Measurements from ENCODE around the gene KLHL13.
"Not testable (repeated sequence)": the region's sequence is repeated elsewhere in the genome, so short reads cannot be mapped to it uniquely, and the experiment has no call there.

The KLHL13 gene, protein sequence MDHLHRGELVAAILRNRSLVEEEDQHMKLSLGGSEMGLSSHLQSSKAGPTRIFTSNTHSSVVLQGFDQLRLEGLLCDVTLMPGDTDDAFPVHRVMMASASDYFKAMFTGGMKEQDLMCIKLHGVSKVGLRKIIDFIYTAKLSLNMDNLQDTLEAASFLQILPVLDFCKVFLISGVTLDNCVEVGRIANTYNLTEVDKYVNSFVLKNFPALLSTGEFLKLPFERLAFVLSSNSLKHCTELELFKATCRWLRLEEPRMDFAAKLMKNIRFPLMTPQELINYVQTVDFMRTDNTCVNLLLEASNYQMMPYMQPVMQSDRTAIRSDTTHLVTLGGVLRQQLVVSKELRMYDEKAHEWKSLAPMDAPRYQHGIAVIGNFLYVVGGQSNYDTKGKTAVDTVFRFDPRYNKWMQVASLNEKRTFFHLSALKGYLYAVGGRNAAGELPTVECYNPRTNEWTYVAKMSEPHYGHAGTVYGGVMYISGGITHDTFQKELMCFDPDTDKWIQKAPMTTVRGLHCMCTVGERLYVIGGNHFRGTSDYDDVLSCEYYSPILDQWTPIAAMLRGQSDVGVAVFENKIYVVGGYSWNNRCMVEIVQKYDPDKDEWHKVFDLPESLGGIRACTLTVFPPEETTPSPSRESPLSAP

DNA sequence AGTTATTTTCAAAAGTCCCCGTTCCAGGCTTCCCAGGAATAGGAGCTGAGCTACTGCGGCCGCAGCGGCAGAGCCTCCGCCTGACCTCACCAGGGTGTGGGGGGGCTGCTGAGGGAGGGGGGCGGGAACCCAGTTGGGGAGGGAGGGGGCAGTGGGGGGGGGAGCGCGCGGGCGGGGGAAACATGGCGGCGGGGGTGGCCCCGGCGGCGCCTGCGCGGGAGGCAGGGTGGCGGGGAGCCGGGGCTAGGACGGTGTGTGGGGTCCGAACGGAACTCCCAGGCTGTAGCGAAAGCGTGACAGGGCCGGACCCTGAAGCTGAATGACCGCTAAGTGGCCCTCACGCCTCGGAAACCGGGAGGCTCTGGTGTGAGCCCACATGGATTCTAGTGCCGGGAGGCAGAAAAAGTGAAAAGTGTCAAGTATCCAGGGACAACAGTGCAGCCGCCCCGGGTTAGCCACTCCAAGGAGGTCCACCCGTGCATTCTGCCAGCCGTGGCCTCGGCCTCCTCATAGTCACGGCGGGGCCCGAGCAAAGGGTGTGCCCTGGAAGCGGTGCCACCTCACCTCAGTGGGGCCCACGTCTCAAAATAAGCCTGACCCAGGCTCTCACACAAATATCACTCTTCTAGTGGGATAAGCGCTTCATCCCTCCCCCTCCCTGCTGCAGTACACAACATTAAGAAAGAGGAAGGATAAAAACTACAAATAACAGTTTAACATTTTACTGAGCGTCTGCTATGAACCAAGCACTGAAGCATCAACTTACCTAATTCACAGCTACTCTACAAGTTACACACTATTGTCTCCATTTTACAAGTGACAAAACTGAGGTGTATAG, at the start of gene KLHL13:
TSS of gene KLHL13 (minus strand) at position 98 of the 838 bp plus-strand sequence. CDS start 88,337 bp downstream, outside the sequence.
- DNase-seq = peak in 7 of 10 donors; percentile 4 to 81 (median 22)
- intact Hi-C loops (cut with DNase I) = no loop called here

DNA sequence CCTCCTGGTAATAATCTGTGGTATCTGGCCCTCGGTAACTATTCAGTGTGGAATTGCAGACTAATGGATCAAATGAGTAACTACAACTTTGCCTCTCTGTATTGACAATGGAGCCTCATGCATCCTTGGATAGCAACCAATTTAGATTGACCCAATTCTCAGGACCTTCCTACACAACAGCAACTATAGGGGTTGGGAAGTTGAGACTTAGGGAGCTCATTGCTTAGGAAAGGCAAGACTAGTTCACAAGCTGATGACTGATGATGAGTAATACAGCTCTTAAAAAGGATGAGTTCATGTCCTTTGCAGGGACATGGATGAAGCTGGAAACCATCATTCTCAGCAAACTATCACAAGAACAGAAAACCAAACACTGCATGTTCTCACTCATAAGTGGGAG, 47.5 kb upstream of the KLHL13 start:
- intact Hi-C loops (cut with DNase I) = no loop called here
- no peak for DNase-seq

DNA sequence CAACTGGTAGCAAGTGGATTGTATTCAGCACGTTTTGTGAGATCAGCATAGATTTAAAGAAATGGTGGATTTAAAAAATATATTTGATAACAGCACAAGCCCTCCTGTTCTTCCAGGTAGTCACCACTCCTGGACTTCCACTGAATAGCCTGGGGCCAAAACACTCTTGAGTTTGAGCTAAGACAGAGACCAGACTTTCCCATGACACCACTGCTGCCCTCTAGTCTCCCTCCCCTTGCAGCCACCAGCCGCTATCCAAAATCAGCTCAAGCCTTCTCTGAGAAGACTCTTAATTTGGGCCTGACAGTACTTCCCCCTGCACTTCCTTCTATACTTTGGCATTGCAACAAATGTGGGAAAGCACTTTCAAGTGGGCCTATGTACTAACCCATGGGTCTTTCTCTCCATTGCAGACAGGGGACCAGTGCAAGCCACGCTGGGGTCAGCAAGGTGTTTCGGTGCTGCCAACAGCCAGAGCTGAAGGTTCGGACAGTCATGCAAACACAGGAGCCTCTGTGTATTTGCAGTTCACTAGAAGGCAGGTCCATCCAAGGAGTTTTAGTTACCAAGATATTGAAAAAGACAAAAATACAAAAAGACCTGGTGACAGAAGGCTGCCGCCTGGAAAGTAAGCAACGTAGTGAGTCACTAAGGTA, 40.5 kb upstream of the KLHL13 start:
- no peak for DNase-seq
- intact Hi-C loops (cut with DNase I) = no loop called here

DNA sequence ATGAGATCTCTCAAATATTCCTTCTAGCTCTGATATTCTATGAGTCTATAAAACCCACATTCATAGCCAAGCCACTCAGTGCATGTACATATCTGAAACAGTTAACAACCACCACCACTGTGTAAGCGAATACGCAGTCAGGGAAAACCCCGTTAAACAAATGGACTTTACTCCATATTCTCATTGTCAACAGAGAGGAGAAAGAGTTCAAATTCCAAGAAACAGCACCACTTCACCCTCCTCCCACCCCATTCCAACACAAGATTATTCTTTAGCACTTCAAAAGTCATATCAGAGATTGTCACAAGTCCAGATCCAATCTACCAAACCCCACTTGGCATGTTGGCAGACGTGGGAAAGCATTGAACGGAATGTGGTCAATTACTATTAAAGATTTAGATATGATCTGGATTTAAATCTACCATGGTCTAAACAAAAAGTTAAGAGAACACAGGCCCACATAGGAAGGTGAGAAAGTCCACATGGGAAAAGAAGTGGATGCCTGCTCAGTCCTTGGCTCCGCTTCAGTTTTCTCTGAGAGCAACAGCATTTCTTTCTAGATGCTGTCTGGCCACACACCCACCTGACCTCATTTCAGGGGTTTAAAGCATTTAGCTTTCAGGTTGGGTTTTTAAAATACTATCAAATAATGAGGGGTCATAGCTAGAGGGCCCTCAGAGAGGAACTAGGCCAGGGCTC, 39.8 kb upstream of the KLHL13 start:
- intact Hi-C loops (cut with DNase I) = no loop called here
- DNase-seq = no peak

DNA sequence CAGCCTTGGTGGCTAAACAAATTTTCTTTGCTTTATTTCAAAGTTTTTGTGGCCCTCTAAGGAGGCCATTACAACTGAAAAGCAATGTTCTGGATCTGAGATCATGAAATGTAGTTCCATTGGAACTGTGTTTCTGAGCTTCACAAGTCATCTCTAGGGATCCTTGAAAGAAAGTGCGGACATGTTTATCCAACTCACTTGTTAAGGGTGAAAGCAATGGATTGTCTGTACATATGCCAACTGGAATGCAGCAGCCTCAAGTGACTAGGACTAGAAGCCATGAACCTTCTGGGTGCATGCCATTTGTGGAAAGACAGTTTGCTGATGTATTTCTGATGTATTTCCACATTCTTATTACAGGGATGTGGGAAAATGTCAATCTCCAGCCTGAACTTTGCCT, 36.7 kb upstream of the KLHL13 start:
- no peak for DNase-seq
- intact Hi-C loops (cut with DNase I) = no loop called here

DNA sequence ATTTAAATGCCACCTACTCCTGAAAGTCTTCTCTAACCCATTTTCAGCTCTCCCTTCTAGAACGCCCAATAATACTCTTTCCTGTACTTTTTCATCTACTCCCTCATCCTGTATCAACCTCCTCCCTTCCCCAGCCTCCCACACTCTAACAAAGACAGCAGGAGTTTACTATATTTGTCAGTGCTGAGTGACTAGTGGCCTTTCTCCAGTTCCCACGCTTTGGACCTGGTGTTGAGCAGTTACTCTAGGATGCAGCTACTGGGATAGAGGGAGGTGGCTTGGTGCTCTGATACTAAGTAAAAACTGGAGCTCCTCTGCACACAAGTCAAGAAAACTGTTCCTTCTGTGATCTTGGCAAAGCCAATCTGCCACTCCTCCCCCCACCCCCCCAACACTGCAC, 36.1 kb upstream of the KLHL13 start:
- intact Hi-C loops (cut with DNase I) = no loop called here
- DNase-seq = peak in 1 of 10 donors; percentile 2

DNA sequence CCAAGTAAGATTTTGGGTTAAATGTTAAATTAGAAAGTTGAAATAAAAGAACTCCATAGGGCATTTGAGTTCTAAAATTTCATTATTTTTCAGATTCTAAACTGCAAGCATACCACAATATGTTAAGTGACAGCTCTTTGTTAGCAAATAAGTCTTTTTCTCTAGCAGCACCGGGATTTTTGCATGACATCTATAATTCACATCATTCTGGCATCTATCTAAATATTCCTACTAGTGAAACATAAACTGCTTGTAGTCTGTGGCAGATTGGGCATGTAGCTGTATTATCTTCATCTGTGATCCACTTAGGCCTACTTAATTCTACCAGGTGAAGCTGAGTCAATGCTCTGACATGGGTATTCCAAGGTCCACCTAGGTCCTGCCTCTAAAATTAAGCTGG, 32.1 kb upstream of the KLHL13 start:
- DNase-seq = no peak
- intact Hi-C loops (cut with DNase I) = no loop called here

DNA sequence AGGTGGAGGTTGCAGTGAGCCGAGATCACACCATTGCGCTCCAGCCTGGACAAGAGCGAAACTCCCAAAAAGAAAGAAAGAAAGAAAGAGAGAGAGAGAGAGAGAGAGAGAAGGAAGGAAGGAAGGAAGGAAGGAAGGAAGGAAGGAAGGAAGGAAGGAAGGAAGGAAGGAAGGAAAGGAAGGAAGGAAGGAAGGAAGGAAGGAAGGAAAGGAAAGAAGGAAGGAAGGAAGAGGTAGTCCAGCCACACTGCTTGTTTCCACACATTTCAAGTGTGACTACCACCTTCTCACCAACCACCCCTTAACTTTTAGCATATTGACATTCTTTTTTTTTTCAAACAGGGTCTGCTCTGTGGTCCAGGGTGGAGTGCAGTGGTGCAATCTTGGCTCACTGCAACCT, 31.2 kb upstream of the KLHL13 start:
- DNase-seq; intact Hi-C loops (cut with DNase I): not testable (repeated sequence)

DNA sequence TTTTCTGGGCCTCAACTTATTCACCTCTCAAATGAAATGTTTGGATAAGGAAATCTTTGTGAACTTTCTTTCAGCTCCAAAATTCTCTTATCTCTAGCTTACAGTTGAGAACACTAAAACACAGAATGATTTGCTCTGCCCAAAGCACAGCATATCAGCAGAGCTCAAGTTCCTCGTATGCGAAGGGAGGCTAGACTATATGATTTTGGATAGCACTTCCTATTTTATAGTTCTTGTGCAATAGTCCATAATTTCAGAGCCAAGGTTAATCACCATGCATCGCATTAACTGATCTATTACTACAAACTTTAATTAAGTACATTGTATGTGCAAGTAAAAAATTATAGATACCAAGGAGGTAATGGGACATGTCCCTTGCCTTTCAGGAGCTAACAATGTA, 27.0 kb upstream of the KLHL13 start:
- intact Hi-C loops (cut with DNase I) = no loop called here
- no peak for DNase-seq

DNA sequence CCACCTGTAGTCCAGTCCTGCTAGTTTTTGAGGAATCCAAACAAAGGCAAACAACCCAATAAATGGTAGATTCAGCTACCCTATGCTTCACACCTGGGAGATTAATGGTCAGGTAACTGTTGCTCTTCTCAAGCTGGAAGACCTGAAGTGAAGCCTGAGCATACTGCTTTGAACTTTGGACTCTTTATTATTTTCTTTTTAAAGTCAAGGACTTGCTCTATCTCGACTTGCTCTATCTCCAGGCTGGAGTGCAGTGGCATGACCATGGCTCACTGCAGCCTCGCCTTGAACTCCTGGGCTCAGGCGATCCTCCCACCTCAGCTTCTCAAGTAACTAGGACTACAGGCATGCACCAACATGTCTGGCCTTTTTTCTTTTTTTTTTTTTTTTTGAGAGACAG, 14.7 kb upstream of the KLHL13 start:
- intact Hi-C loops (cut with DNase I) = no loop called here
- DNase-seq = no peak

DNA sequence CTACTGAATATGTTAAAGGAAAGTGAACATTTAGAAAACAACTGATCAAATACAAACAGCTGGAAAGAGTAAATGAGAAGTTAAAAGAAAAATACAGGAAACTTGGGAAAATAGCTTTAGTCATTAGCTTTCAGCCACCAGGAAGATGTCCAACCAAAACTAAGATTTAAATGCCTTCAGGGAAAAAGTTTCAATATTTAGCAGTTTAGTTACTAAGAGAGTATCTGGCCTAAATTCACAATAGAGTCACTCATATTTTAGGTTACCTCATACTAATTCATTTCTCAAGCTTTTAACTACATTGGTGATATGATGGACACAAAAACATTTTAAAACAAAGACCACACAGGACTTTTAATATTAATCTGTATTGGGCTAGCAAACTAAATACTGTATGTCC, 13.1 kb upstream of the KLHL13 start:
- intact Hi-C loops (cut with DNase I) = no loop called here
- no peak for DNase-seq

DNA sequence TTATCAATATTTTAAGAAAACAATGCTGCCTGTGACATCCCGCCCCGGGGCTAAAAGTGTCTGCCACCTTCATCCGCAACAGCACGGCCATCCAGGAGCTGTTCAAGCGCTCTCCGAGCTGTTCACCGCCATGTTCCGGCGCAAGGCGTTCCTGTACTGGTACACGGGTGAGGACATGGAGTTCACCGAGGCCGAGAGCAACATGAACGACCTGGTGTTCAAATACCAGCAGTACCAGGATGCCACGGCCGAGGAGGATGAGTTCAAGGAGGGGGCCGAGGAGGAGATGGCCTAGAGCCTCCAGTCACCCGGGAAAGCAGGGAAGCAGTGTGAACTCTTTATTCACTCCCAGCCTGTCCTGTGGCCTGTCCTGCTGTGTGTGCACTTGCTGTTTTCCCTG, 12.1 kb upstream of the KLHL13 start:
- intact Hi-C loops (cut with DNase I) = no loop called here
- peak in 1 of 10 donors; percentile 61 for DNase-seq

DNA sequence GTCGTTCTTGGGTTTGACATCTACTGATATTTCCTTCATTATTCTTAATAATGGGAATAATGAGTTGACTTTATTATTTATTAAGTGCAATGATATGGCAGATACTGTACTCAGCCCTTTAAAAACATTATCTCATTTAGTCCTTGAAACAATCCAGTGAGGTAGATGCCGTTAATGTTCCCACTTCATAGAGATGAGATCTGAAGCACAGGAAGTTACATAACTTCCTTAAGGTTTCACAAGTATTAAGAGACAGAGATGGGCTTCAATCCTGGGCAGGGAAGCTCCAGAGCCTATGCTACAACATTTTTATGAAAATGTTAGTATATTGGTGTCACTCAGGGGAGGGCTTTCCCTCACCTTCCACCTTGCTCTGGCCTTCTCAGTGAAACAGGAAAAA, 9.7 kb upstream of the KLHL13 start:
- DNase-seq = no peak
- intact Hi-C loops (cut with DNase I) = no loop called here

DNA sequence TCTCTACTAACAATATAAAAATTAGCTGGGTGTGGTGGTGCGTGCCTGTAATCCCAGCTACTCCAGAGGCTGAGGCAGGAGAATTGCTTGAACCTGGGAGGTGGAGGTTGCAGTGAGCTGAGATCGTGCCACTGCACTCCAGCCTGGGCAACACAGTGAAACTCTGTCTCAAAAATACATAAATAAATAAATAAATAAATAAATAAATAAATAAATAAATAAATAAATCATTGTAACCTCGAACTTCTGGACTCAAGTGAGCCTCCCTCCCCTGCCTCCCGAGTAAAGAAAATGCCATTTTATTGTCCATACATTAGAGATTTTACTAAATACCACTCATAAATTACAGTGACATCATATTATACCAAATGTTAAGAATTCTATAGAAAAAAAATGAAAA, 7.6 kb upstream of the KLHL13 start:
- intact Hi-C loops (cut with DNase I); DNase-seq: not testable (repeated sequence)

DNA sequence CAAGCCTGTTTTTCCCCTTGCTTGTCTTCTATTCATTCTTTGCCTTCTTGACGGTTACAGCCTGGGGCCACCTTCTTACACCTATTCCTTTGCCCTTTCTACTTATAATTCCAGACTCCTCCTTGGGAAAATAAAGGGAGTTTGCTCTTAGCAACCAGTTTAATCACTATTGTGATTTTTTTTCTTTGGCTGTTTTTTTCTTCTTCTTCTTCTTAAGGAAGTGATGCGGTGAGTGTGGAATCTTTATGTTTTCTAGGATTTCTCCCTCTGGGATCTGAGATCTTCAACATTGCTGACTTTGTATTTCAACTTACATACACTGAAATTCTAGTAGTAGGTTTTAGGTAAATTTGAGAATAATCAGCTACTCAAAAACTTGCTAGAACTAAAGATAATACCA, 1.1 kb upstream of the KLHL13 start:
- intact Hi-C loops (cut with DNase I) = no loop called here
- DNase-seq = no peak

DNA sequence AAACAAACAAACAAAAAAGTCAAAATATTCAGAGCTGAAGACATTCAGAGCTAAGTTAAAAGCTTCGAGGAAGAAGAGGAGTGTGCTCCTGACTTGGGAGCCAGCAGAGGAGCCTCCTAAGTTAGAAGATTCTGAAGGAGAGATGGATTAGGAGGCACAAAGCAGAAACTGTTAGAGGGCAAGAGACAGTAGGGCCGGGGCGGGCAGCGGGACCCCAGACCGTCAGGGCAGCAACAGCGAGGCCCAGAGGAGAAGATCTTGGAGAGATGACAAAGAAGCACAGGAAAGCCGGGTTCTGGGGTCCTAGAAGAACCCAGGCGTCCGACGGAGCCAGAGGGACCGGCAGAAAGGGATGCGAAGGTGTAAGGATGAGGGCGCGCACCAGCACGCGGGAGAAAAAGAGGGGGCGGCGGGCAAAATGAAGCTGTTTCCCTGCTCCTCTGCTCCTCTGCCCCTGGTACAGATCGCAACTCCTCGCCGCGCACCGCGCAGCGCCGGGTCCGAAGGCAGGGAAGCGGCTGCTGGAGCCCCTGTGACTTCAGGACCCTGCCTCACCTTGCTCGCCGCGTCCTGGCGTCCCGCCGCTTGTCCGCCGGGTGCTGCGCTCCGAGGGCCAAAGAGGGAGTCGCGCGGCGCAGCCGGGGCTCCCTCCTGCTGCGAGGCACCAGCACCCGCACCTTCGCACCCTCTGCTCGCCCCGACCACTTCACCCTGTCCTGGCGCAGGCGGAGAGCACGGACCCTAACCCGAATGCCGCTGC, 477 bp downstream of the KLHL13 start:
- DNase-seq = peak in 7 of 10 donors; percentile 4 to 88 (median 17)
- intact Hi-C loops (cut with DNase I) = no loop called here

DNA sequence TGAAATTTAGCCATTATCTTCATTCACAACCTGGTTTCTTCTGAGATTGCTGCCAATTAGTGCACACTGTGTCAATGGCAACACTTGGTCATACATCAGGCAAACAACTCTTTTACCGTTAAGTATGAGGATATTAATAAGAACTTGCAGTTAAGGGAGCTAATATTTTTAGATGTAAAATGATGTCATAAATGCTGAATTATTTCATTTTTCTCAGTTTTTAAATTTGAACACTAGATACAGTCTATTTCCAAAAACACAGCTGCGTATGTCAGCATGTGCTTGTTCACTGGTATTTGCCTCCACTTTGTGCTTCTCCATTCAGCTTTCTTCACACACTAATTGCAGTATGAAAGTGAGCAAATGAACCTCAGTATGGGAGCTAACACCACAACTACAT, 1.6 kb downstream of the KLHL13 start:
- intact Hi-C loops (cut with DNase I) = no loop called here
- DNase-seq = no peak

DNA sequence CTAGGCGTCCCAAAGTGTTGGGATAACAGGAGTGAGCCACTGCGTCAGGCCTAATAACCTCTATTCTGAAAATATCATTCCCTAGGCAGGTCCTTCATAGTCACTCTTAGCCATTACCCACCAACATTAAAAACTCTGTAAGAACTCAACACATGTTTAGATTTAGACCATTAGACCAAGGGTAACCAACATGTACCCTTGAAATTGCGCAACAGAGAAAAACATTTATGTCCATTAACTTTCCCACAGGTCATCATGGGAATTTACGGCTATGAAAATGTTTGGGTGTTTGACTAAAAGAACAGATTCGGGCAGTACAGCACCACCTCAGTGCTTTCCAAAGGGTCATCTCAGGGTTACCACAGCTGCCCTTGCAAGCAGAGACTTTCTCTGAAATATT, 7.5 kb downstream of the KLHL13 start:
- no peak for DNase-seq
- intact Hi-C loops (cut with DNase I) = no loop called here

DNA sequence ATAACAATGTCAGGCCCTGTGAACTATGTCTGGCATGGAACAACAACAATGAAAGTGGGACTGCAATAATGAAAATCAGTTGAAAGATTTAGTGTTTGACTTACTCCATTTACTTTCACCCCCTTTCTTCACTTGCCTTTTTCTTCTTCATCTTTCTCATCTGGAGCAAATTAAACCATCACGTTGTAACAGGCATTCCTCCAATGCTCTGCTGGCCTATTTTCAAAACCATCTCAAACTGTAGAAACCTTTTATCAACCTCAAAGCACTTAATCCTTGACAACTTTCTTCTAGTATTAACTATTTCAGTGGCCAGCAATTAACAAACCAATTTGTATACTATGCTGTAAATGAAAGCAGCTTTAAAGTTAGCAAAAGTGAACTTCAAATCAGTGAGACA, 8.3 kb downstream of the KLHL13 start:
- intact Hi-C loops (cut with DNase I) = no loop called here
- no peak for DNase-seq
